CD4-positive, alpha-beta T cell treated with Interleukin-12 subunit alpha and Interleukin-12 subunit beta, for 1 hour (primary cell): ENCODE results near the gene MAP2K4.

Experiments
- DNase-seq: peaks from one replicate; pipeline ENCODE4 v3.0.0-alpha.2; 2020

The MAP2K4 gene

GRCh38 chr17:12178644-12179330 is 158.1 kb downstream of the MAP2K4 start:
- DNase-seq, result no peak

- peak; percentile 12 for DNase-seq
These were observed 160.1 kb downstream of the MAP2K4 start for GRCh38 chr17:12180644-12181261.

- no peak for DNase-seq
These were observed 167.0 kb downstream of the MAP2K4 start for GRCh38 chr17:12187658-12188057.

GRCh38 chr17:12193144-12193735 is 172.6 kb downstream of the MAP2K4 start:
- DNase-seq, result no peak
